Measurements from ENCODE around the gene SSTR1.

- TF ChIP-seq CTCF (conservative IDR thresholded peaks at IDR 0.05; ENCODE audit: low read depth, low read length) (no peak), EZH2 (IDR thresholded peaks at IDR 0.05; ENCODE audit: low read length, unreplicated experiment) (no peak)
Observed at GRCh38 chr14:38250331-38250730, 42.6 kb downstream of the SSTR1 start.

Measured in PC-3 (cell line).